K562 (cell line): ENCODE measurements around the gene ELP1. TPM values are rescaled to one million over a fixed set of nuclear protein-coding genes. Genes with fewer than 3 reads are reported as not detected.

Experiments
- ATAC-seq: fragments of 200-7000 bp; cut with Tn5 transposase; 3 replicates; pipeline ENCODE4 v1.9.1; 2020; ENCODE audit warnings: moderate library complexity
- BruUV-seq: library from RNA; stranded (reverse); fragments of 400-500 nt; replicated peaks from 2 replicates; lab custom pipeline; 2021; lab: Mats Ljungman, UMichigan
- CTCF ChIA-PET: fragments of 300-600 bp; formaldehyde crosslinking; extraction: SDS; loops from one replicate; lab custom pipeline; 2021; ENCODE audit warnings: low intra/inter-chr PET ratio; lab: Yijun Ruan, JAX
- POLR2A ChIA-PET: fragments of 300-600, 350-650 bp; sonication (Branson Sonifier 250); formaldehyde crosslinking; extraction: SDS; loops from one replicate; lab custom pipeline; 2021; ENCODE audit warnings: antibody characterized with exemption, inconsistent platforms; lab: Yijun Ruan, JAX
- DNase-seq, 4 experiments: peaks; one replicate each; pipeline versions ENCODE4 v3.0.0 to v3.0.0-alpha.2; 2011 to 2018; ENCODE audit warnings: low spot score in 3 of 4, mixed read lengths in 3 of 4; ENCODE audit errors: extremely low read depth in 1 of 4
- FAIRE-seq: peaks from 2 replicates; lab custom pipeline; 2011; peaks lifted over from hg19 to GRCh38; lab: Jason Lieb, UNC
- H2AFZ ChIP-seq: 2 replicates; pipeline ENCODE4 v1.6.0; 2011; ENCODE audit warnings: low read depth, low read length, control low read depth, inconsistent platforms
- H3K27ac ChIP-seq: fragments of 200-600 bp; 3 replicates; pipeline ENCODE4 v1.8.0; 2011; ENCODE audit warnings: low read depth, mild to moderate bottlenecking, control low read depth, inconsistent platforms, low read length, moderate library complexity, mixed read lengths; ENCODE audit errors: extremely low read depth
- H3K27me3 ChIP-seq, 2 experiments: fragments of 300-600 bp in 1 of 2; 2 replicates in 1 of 2; 3 replicates in 1 of 2; pipeline versions ENCODE4 v1.6.0 to v1.8.0; 2011; ENCODE audit warnings: inconsistent platforms in 2 of 2, low read length in 2 of 2, mild to moderate bottlenecking in 1 of 2, mixed read lengths in 1 of 2, moderate library complexity in 1 of 2; ENCODE audit not compliant: control insufficient read depth in 2 of 2, insufficient read depth in 2 of 2
- H3K36me3 ChIP-seq: fragments of 300-600 bp; 3 replicates; pipeline ENCODE4 v1.8.0; 2011; ENCODE audit warnings: mild to moderate bottlenecking, low read length, inconsistent platforms; ENCODE audit not compliant: control insufficient read depth, insufficient read depth
- H3K4me1 ChIP-seq, 2 experiments: fragments of 200-600 bp in 1 of 2; replicated peaks in 1 of 2; 2 replicates in 1 of 2; 3 replicates in 1 of 2; pipeline versions ENCODE4 v1.5.1 to v1.8.0; 2011; ENCODE audit warnings: inconsistent platforms in 2 of 2, low read length in 2 of 2, mild to moderate bottlenecking in 1 of 2, mixed read lengths in 1 of 2, moderate library complexity in 1 of 2; ENCODE audit not compliant: control insufficient read depth in 2 of 2, insufficient read depth in 2 of 2
- H3K4me2 ChIP-seq: 2 replicates; pipeline ENCODE4 v1.6.1; 2011; ENCODE audit warnings: low read length, control low read depth, inconsistent platforms, mixed read lengths; ENCODE audit not compliant: insufficient read depth
- H3K4me3 ChIP-seq: fragments of 200-600 bp; sonication (generic), shearing (Covaris generic); 2 replicates; pipeline ENCODE4 v1.5.1; 2016; ENCODE audit warnings: control low read depth, inconsistent platforms
- H3K79me2 ChIP-seq: fragments of 200-600 bp; 3 replicates; pipeline ENCODE4 v1.8.0; 2011; ENCODE audit warnings: low read length, inconsistent platforms; ENCODE audit not compliant: control insufficient read depth, insufficient read depth
- H3K9ac ChIP-seq, 2 experiments: 2 replicates each; pipeline versions ENCODE4 v1.6.0 to v1.6.1; 2011; ENCODE audit warnings: low read depth in 2 of 2, low read length in 2 of 2, control low read depth in 1 of 2, inconsistent platforms in 1 of 2, mild to moderate bottlenecking in 1 of 2, mixed read lengths in 1 of 2; ENCODE audit not compliant: insufficient read depth in 1 of 2
- H3K9me1 ChIP-seq: one replicate; pipeline ENCODE4 v1.6.0; 2011; ENCODE audit warnings: inconsistent platforms, mild to moderate bottlenecking, low read length, moderate library complexity; ENCODE audit not compliant: control insufficient read depth, insufficient read depth
- H3K9me3 ChIP-seq: replicated peaks from 2 replicates; pipeline ENCODE4 v1.5.1; 2011; ENCODE audit warnings: low read depth, low read length, inconsistent platforms; ENCODE audit not compliant: control insufficient read depth, insufficient read depth
- H4K20me1 ChIP-seq: replicated peaks from 2 replicates; pipeline ENCODE4 v1.6.1; 2011; ENCODE audit warnings: low read length, inconsistent platforms, mixed read lengths; ENCODE audit not compliant: control insufficient read depth, insufficient read depth
- ADNP ChIP-seq: fragments of 200-800 bp; sonication (Bioruptor generic); IDR thresholded peaks from 2 replicates; pipeline ENCODE4 v1.6.1; 2016; ENCODE audit warnings: missing genetic modification characterization, missing compliant biosample characterization
- ATF1 ChIP-seq, 2 experiments: fragments of 450-650 bp in 1 of 2; IDR thresholded peaks; 2 replicates each; pipeline ENCODE4 v1.6.1; 2016; ENCODE audit warnings: missing compliant biosample characterization in 1 of 2, missing genetic modification characterization in 1 of 2
- ATF7 ChIP-seq: fragments of 450-650 bp; IDR thresholded peaks from 2 replicates; pipeline ENCODE4 v1.7.1; 2014; ENCODE audit warnings: mild to moderate bottlenecking, moderate library complexity
- BCL6 ChIP-seq: fragments of 250-450 bp; sonication (Bioruptor Pico); IDR thresholded peaks from 2 replicates; pipeline ENCODE4 v1.4.0; 2020
- BRF2 ChIP-seq: IDR thresholded peaks from 3 replicates; pipeline ENCODE4 v1.6.1; 2011; ENCODE audit warnings: borderline replicate concordance, mild to moderate bottlenecking; ENCODE audit not compliant: insufficient read length, insufficient read depth
- CBFA2T3 ChIP-seq: fragments of 450-650 bp; IDR thresholded peaks from 2 replicates; pipeline ENCODE4 v1.6.1; 2017
- CC2D1A ChIP-seq: fragments of 450-650 bp; IDR thresholded peaks from 2 replicates; pipeline ENCODE4 v1.6.1; 2017; ENCODE audit warnings: mild to moderate bottlenecking
- EHMT2 ChIP-seq: fragments of 450-650 bp; IDR thresholded peaks from 2 replicates; pipeline ENCODE4 v1.6.1; 2018; ENCODE audit warnings: antibody characterized with exemption
- ELF1 ChIP-seq: fragments of 200-800 bp; sonication (Bioruptor generic); IDR thresholded peaks from 2 replicates; pipeline ENCODE4 v1.6.1; 2016; ENCODE audit warnings: missing genetic modification characterization, missing compliant biosample characterization
- EP300 ChIP-seq: IDR thresholded peaks from 2 replicates; pipeline ENCODE4 v1.6.1; 2012; ENCODE audit warnings: low read length, improper control_type of control experiment
- MCM2 ChIP-seq: fragments of 450-650 bp; IDR thresholded peaks from 2 replicates; pipeline ENCODE4 v1.6.1; 2017; ENCODE audit warnings: low read depth, mild to moderate bottlenecking
- MEF2D ChIP-seq: conservative IDR thresholded peaks from 2 replicates; pipeline ENCODE4 v1.6.1; 2016; ENCODE audit warnings: low read depth, missing genetic modification characterization, missing compliant biosample characterization
- MYBL2 ChIP-seq, 2 experiments: fragments of 450-650 bp in 1 of 2; sonication (generic) in 1 of 2; formaldehyde crosslinking in 1 of 2; IDR thresholded peaks; 2 replicates each; pipeline versions ENCODE4 v1.6.1 to v1.8.1; 2017 to 2022; ENCODE audit warnings: borderline replicate concordance in 1 of 2, inconsistent platforms in 1 of 2, low read depth in 1 of 2, mild to moderate bottlenecking in 1 of 2, missing genetic modification reagents in 1 of 2, moderate library complexity in 1 of 2
- PHF20 ChIP-seq: fragments of 450-650 bp; IDR thresholded peaks from 2 replicates; pipeline ENCODE4 v1.6.1; 2018; ENCODE audit not compliant: partially characterized antibody
- POLR3A ChIP-seq: IDR thresholded peaks from 2 replicates; pipeline ENCODE4 v1.6.1; 2011; ENCODE audit warnings: borderline replicate concordance, mild to moderate bottlenecking, moderate library complexity; ENCODE audit not compliant: insufficient read length, insufficient read depth; ENCODE audit errors: extremely low read depth
- SOX6 ChIP-seq: fragments of 450-650 bp; IDR thresholded peaks from 2 replicates; pipeline ENCODE4 v1.6.1; 2014; ENCODE audit warnings: mild to moderate bottlenecking
- TBL1XR1 ChIP-seq, 2 experiments: IDR thresholded peaks; 2 replicates each; pipeline ENCODE4 v1.6.1; 2012; ENCODE audit warnings: improper control_type of control experiment in 2 of 2, low read length in 2 of 2, mild to moderate bottlenecking in 1 of 2
- YY1 ChIP-seq, 3 experiments: IDR thresholded peaks; 2 replicates each; pipeline ENCODE4 v1.6.1; 2011; ENCODE audit warnings: low read length in 2 of 3, mild to moderate bottlenecking in 2 of 3, moderate library complexity in 2 of 3, borderline replicate concordance in 1 of 3, control low read depth in 1 of 3, low read depth in 1 of 3; ENCODE audit not compliant: insufficient read depth in 3 of 3, insufficient replicate concordance in 2 of 3, control insufficient read depth in 1 of 3, insufficient read length in 1 of 3; ENCODE audit errors: extremely low read depth in 1 of 3
- ZNF143 ChIP-seq: sonication (generic); formaldehyde crosslinking; IDR thresholded peaks from 2 replicates; pipeline ENCODE4 v1.9.0; 2022; ENCODE audit warnings: mild to moderate bottlenecking, missing genetic modification reagents
- ZNF175 ChIP-seq: fragments of 200-800 bp; sonication (Bioruptor generic); IDR thresholded peaks from 2 replicates; pipeline ENCODE4 v1.6.1; 2016; ENCODE audit warnings: low read depth, mild to moderate bottlenecking, missing genetic modification characterization, missing compliant biosample characterization
- ZNF217 ChIP-seq: sonication (generic); formaldehyde crosslinking; IDR thresholded peaks from 2 replicates; pipeline ENCODE4 v1.8.0; 2022; ENCODE audit warnings: mild to moderate bottlenecking, missing genetic modification reagents
- ZNF232 ChIP-seq: sonication (generic); formaldehyde crosslinking; IDR thresholded peaks from 2 replicates; pipeline ENCODE4 v1.8.0; 2022; ENCODE audit warnings: mild to moderate bottlenecking, missing genetic modification reagents
- WGBS: fragments of 100-300 bp; shearing (Covaris generic); methylation state at CpG from one replicate; pipeline ENCODE4 v1.1.6; 2016; ENCODE audit warnings: low coverage, mixed read lengths; ENCODE audit not compliant: insufficient coverage; ENCODE audit errors: missing lambda C conversion rate; 5-methylcytosine and 5-hydroxymethylcytosine counted together
- in situ Hi-C: fragments of 300-500 bp; cut with MboI; formaldehyde crosslinking; loops from 4 replicates; pipeline ENCODE4 v1.15.0; 2018; ENCODE audit warnings: inconsistent platforms, mixed read lengths
- intact Hi-C: fragments of 100-400 bp; cut with micrococcal nuclease; formaldehyde crosslinking; loops from 2 replicates; pipeline ENCODE4 v1.14.2; 2022
- polyA plus RNA-seq, 8 experiments: library from polyadenylated mRNA; depleted of rRNA in 4 of 8; stranded (reverse) in 5 of 8; unstranded in 3 of 8; fragments of >200 nt; fragmentation: Nextera tagmentation in 2 of 8; fragmentation: Illumina TruSeq in 1 of 8; extraction: Ambion mirVana in 2 of 8; extraction: Trizol in 1 of 8; gene quantifications; 2 replicates each; pipeline versions ENCODE4 v1.2.1 to v1.2.3, GENCODE V29; 2011 to 2014; ENCODE audit warnings: inconsistent platforms in 1 of 8, missing spikeins in 1 of 8
- total RNA-seq, 7 experiments: library from RNA; depleted of rRNA in 6 of 7; stranded (reverse); fragments of >200 nt in 6 of 7; fragmentation: Illumina TruSeq in 2 of 7; extraction: Trizol in 2 of 7; gene quantifications; 2 replicates each; pipeline versions ENCODE4 v1.2.1 to v1.2.3, GENCODE V29; 2011 to 2021; ENCODE audit warnings: low replicate concordance in 1 of 7

Gene ELP1
- total and polyA plus RNA-seq, 9 of the 15 experiments (the other 6 are each of a cell fraction or from before 2014, with no cell fraction given): 17.0 to 48.6 (median 39.7) TPM

DNA sequence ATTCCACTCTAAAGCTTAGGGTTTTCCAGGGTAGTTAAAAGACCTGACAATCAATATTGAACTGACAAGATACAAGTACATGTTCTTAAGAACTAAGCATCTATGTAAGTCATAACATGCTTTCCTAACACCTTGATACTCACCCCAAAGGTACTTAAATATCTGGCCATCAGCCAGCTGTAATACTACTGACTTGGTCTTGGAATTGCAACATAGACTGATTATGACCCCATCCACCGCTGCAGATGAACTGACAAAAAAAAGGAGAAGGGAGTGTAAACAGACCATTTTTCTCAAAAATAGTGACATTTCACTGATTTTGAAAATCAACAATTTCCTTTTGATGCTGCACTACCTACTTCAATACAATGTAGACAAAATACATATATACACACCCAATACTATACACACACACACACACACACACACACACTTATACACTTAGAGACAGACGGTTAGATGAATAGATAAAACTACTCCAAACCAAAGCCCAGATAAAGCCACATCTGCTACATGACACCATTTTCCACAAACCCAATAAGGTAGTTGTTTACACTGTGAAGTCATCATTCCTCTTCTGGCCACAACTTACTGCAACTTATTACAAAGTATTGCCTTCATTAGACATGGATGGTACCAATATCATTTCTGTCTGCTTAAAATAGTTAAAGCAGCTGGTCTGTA, 30.4 kb downstream of the ELP1 start:
- Histone ChIP-seq H3K36me3 (peaks cover 86% of the 10 kb centered on the region), H3K4me2 (peak overlapping the region; percentile 1; the same call in 1 of the 2 replicates), H3K4me1 (peaks cover 0 to 12% of the 10 kb centered on the region in 2 experiments; a peak in 3 of 5 replicates), H3K27me3 (no peaks in the 10 kb centered on the region), H4K20me1 (no peaks in the 10 kb centered on the region), H3K27ac (no peak overlapping the region), H3K79me2 (no peaks in the 10 kb centered on the region), H3K4me3 (no peak overlapping the region), H3K9ac (no peak overlapping the region), H3K9me3 (no peaks in the 10 kb centered on the region), H2AFZ (no peak overlapping the region), H3K9me1 (no peaks in the 10 kb centered on the region)
- peak in 1 of 4 experiments; percentile 6 for DNase-seq
- BruUV-seq: no TSS peak
- intact Hi-C loops: no loop called here
- ChIA-PET POLR2A (interaction anchor here (0.6 kb wide), 1 partner anchor 13 kb away, joined by 3 read pairs; no protein-coding TSS in a partner anchor), CTCF (no interaction called here)
- peak; percentile 65 for FAIRE-seq
- in situ Hi-C loops: no loop called here
- 16% methylated on average over 2 of the region's 2 CpGs for WGBS
- ATAC-seq: peak; percentile 39; the same call in 1 of the 3 replicates
- TF ChIP-seq ATF7 (peak; percentile 94), SOX6 (peak; percentile 82; the same call in 1 of the 2 replicates), POLR3A (no peak), PHF20 (no peak), CBFA2T3 (peak; percentile 33; the same call in 1 of the 2 replicates), ATF1 (CRISPR knock-in tag; IDR thresholded peaks at IDR 0.05) (no peak), ATF1 (tag; IDR thresholded peaks at IDR 0.05) (peak; percentile 72), ZNF217 (CRISPR knock-in tag) (no peak), ZNF143 (CRISPR knock-in tag) (no peak), MEF2D (tag) (0 out of 2 replicates have a peak, but pooled peaks have one; percentile 36), ZNF232 (CRISPR knock-in tag) (no peak), CC2D1A (no peak; the same call in 1 of the 2 replicates), EP300 (peak; percentile 89), YY1 (IDR thresholded peaks at IDR 0.05; ENCODE audit: borderline replicate concordance in 1 of 3, control insufficient read depth in 1 of 3, extremely low read depth in 1 of 3, insufficient read depth in 3 of 3, insufficient read length in 1 of 3, insufficient replicate concordance in 2 of 3, low read depth in 1 of 3, low read length in 2 of 3) (no peak), MCM2 (no peak), EHMT2 (peak; percentile 26; the same call in 1 of the 2 replicates), TBL1XR1 (IDR thresholded peaks at IDR 0.05; ENCODE audit: low read length in 2 of 2) (0 out of 4 replicates have a peak, but pooled peaks of 1 of the 2 experiments have one; percentile 44), ZNF175 (CRISPR knock-in tag) (no peak; the same call in 1 of the 2 replicates), ELF1 (tag) (no peak), ADNP (tag) (no peak), BCL6 (CRISPR knock-in tag) (no peak), BRF2 (no peak), MYBL2 (IDR thresholded peaks at IDR 0.05; ENCODE audit: low read depth) (peak; percentile 29; the same call in 1 of the 2 replicates), MYBL2 (CRISPR knock-in tag; IDR thresholded peaks at IDR 0.05; ENCODE audit: borderline replicate concordance) (no peak)
